ENCODE results near the gene RTL5. TPM values are rescaled to one million over a fixed set of nuclear protein-coding genes. Genes with fewer than 3 reads are reported as not detected.

Gene RTL5
- total and polyA plus RNA-seq, 2 experiments from 2014 or later: 0.31 to 0.94 TPM

GRCh38 chrX:72108666-72109065, 23.0 kb downstream of the RTL5 start:
- Mint-ChIP-seq H3K27ac (no peak overlapping the region), H3K27me3 (ENCODE audit: insufficient read depth, low read depth, poor library complexity) (peaks cover 6% of the 10 kb centered on the region), H3K4me3 (no peak overlapping the region), H3K36me3 (ENCODE audit: low read depth) (no peaks in the 10 kb centered on the region), H3K9me3 (no peaks in the 10 kb centered on the region), H3K4me1 (peaks cover 19% of the 10 kb centered on the region)
- DNase-seq (ENCODE audit: low spot score) (no peak), ATAC-seq (no peak)
- Histone ChIP-seq H3K4me1 (ENCODE audit: insufficient read depth) (no peaks in the 10 kb centered on the region), H3K27ac (ENCODE audit: low read depth) (no peak overlapping the region), H4K20me1 (replicated peaks; ENCODE audit: insufficient read depth) (no peaks in the 10 kb centered on the region), H3K9me2 (ENCODE audit: insufficient read depth) (no peaks in the 10 kb centered on the region), H3K36me3 (ENCODE audit: insufficient read depth) (no peaks in the 10 kb centered on the region), H2AFZ (no peak overlapping the region), H3K79me2 (replicated peaks; ENCODE audit: insufficient read depth) (no peaks in the 10 kb centered on the region), H3K27me3 (ENCODE audit: insufficient read depth) (no peaks in the 10 kb centered on the region), H3K4me3 (no peak overlapping the region), H3K4me2 (no peak overlapping the region), H3F3A (replicated peaks; ENCODE audit: low read depth) (no peaks in the 10 kb centered on the region)
- TF ChIP-seq POLR2AphosphoS5 (IDR thresholded peaks at IDR 0.05; ENCODE audit: low read depth) (no peak), EZH2 (IDR thresholded peaks at IDR 0.05; ENCODE audit: low read depth, unreplicated experiment) (no peak), JUNB (IDR thresholded peaks at IDR 0.05; ENCODE audit: unreplicated experiment) (no peak), ZNF114 (CRISPR knock-in tag; IDR thresholded peaks at IDR 0.05) (no peak), STAT1 (IDR thresholded peaks at IDR 0.05; ENCODE audit: unreplicated experiment) (no peak), NANOG (IDR thresholded peaks at IDR 0.05; ENCODE audit: borderline replicate concordance) (no peak), CREB1 (CRISPR knock-in tag; IDR thresholded peaks at IDR 0.05; ENCODE audit: low read depth) (no peak), EZH2phosphoT487 (IDR thresholded peaks at IDR 0.05; ENCODE audit: unreplicated experiment) (no peak), ZNF331 (CRISPR knock-in tag; IDR thresholded peaks at IDR 0.05; ENCODE audit: low read depth) (no peak), CTCF (conservative IDR thresholded peaks at IDR 0.05; ENCODE audit: low read depth in 2 of 2) (no peak), ETS1 (IDR thresholded peaks at IDR 0.05) (no peak), REST (IDR thresholded peaks at IDR 0.05; ENCODE audit: unreplicated experiment) (no peak), ZNF462 (CRISPR knock-in tag; IDR thresholded peaks at IDR 0.05) (no peak)

All from GM23338 (cell line).